H1 (cell line): Measurements from ENCODE around the gene RPS15. TPM values are rescaled to one million over a fixed set of nuclear protein-coding genes. Genes with fewer than 3 reads are reported as not detected.
A peak's percentile ranks its signal among the peaks of the same experiment; 100 is the strongest.

Experiments used
- CTCF ChIA-PET: fragments of 300-600 bp; sonication (Branson Sonifier 250); formaldehyde crosslinking; loops from one replicate; lab custom pipeline; 2021; ENCODE audit not compliant: partially characterized antibody; lab: Charles Lee
- POLR2A ChIA-PET: fragments of 300-600 bp; sonication (Branson Sonifier 250); formaldehyde crosslinking; loops from one replicate; lab custom pipeline; 2021; ENCODE audit warnings: inconsistent platforms; ENCODE audit not compliant: partially characterized antibody; lab: Charles Lee
- DNase-seq, 2 experiments: peaks; one replicate each; pipeline versions ENCODE4 v3.0.0 to v3.0.0-alpha.2; 2010 to 2022; ENCODE audit warnings: low spot score in 2 of 2, low read depth in 1 of 2, mixed read lengths in 1 of 2
- FAIRE-seq: peaks from 2 replicates; lab custom pipeline; 2011; peaks lifted over from hg19 to GRCh38; lab: Jason Lieb, UNC
- H2AFZ ChIP-seq: 2 replicates; pipeline ENCODE4 v1.8.1; 2012; ENCODE audit warnings: low read length, inconsistent platforms
- H2AK5ac ChIP-seq: 2 replicates; pipeline ENCODE4 v1.6.1; 2013; ENCODE audit warnings: low read depth, low read length
- H2BK120ac ChIP-seq: replicated peaks from 2 replicates; pipeline ENCODE3; 2013; ENCODE audit warnings: low read depth, low read length, inconsistent platforms
- H2BK12ac ChIP-seq: 2 replicates; pipeline ENCODE4 v1.6.1; 2013; ENCODE audit warnings: low read depth, low read length
- H2BK15ac ChIP-seq: 2 replicates; pipeline ENCODE4 v1.6.1; 2013; ENCODE audit warnings: low read length
- H2BK20ac ChIP-seq: 2 replicates; pipeline ENCODE4 v1.6.1; 2013; ENCODE audit warnings: low read length
- H2BK5ac ChIP-seq: 2 replicates; pipeline ENCODE4 v1.6.1; 2013; ENCODE audit warnings: low read depth, low read length
- H3K14ac ChIP-seq: 2 replicates; pipeline ENCODE4 v1.6.1; 2013; ENCODE audit warnings: inconsistent platforms; ENCODE audit not compliant: insufficient read length
- H3K18ac ChIP-seq: 2 replicates; pipeline ENCODE4 v1.6.1; 2013; ENCODE audit warnings: low read length; ENCODE audit errors: extremely low read depth
- H3K23ac ChIP-seq: 2 replicates; pipeline ENCODE4 v1.6.1; 2013; ENCODE audit warnings: inconsistent platforms; ENCODE audit not compliant: insufficient read length
- H3K23me2 ChIP-seq: 2 replicates; pipeline ENCODE4 v1.6.1; 2013; ENCODE audit warnings: low read depth, low read length
- H3K27ac ChIP-seq: 2 replicates; pipeline ENCODE4 v1.6.1; 2011; ENCODE audit warnings: low read depth, low read length, inconsistent platforms
- H3K27me3 ChIP-seq, 4 experiments: replicated peaks in 1 of 4; 1 replicate in 1 of 4; 2 replicates in 3 of 4; pipeline versions ENCODE4 v1.6.1 to v1.8.1; 2011 to 2013; ENCODE audit warnings: low read length in 3 of 4, mild to moderate bottlenecking in 3 of 4, inconsistent platforms in 2 of 4, mixed read lengths in 2 of 4, moderate library complexity in 1 of 4; ENCODE audit not compliant: control insufficient read depth in 3 of 4, insufficient read depth in 3 of 4; ENCODE audit errors: extremely low read depth in 1 of 4
- H3K36me3 ChIP-seq, 4 experiments: 2 replicates each; pipeline versions ENCODE4 v1.6.1 to v1.8.1; 2011 to 2013; ENCODE audit warnings: mild to moderate bottlenecking in 4 of 4, low read length in 3 of 4, moderate library complexity in 2 of 4, control low read depth in 1 of 4, inconsistent platforms in 1 of 4; ENCODE audit not compliant: insufficient read depth in 4 of 4, control insufficient read depth in 2 of 4
- H3K4ac ChIP-seq: replicated peaks from 2 replicates; pipeline ENCODE3; 2013; ENCODE audit warnings: low read length, low read depth, mixed read lengths, inconsistent platforms; ENCODE audit not compliant: insufficient read length
- H3K4me1 ChIP-seq, 4 experiments: replicated peaks in 1 of 4; 1 replicate in 1 of 4; 2 replicates in 3 of 4; pipeline versions ENCODE4 v1.6.1 to v1.8.1; 2011 to 2013; ENCODE audit warnings: low read length in 3 of 4, inconsistent platforms in 2 of 4, mixed read lengths in 1 of 4; ENCODE audit not compliant: insufficient read depth in 4 of 4, control insufficient read depth in 3 of 4
- H3K4me2 ChIP-seq, 2 experiments: 2 replicates each; pipeline versions ENCODE4 v1.6.1 to v1.8.1; 2011 to 2013; ENCODE audit warnings: low read depth in 2 of 2, low read length in 2 of 2, control low read depth in 1 of 2, inconsistent platforms in 1 of 2, mild to moderate bottlenecking in 1 of 2; ENCODE audit not compliant: insufficient read depth in 1 of 2
- H3K4me3 ChIP-seq, 4 experiments: fragments of 200-600, 300-600 bp in 1 of 4; sonication (generic), shearing (Covaris generic), sonication (Bioruptor Twin) in 1 of 4; 2 replicates each; pipeline versions ENCODE4 v1.5.1 to v1.8.1; 2011 to 2016; ENCODE audit warnings: low read length in 4 of 4, low read depth in 3 of 4, control low read depth in 2 of 4, inconsistent platforms in 2 of 4, mild to moderate bottlenecking in 2 of 4, mixed read lengths in 1 of 4, moderate library complexity in 1 of 4; ENCODE audit not compliant: insufficient read depth in 2 of 4; ENCODE audit errors: extremely low read depth in 1 of 4
- H3K56ac ChIP-seq: replicated peaks from 2 replicates; pipeline ENCODE3; 2013; ENCODE audit warnings: low read depth, mild to moderate bottlenecking, mixed read lengths, low read length, inconsistent platforms; ENCODE audit not compliant: insufficient read length
- H3K79me1 ChIP-seq: 2 replicates; pipeline ENCODE4 v1.6.1; 2013; ENCODE audit warnings: low read depth, low read length, control low read depth
- H3K79me2 ChIP-seq, 2 experiments: 2 replicates each; pipeline versions ENCODE4 v1.6.1 to v1.8.1; 2012 to 2013; ENCODE audit warnings: low read length in 2 of 2, mild to moderate bottlenecking in 2 of 2, inconsistent platforms in 1 of 2; ENCODE audit not compliant: insufficient read depth in 2 of 2, control insufficient read depth in 1 of 2
- H3K9ac ChIP-seq, 4 experiments: replicated peaks in 1 of 4; 1 replicate in 1 of 4; 2 replicates in 3 of 4; pipeline versions ENCODE4 v1.6.1 to v1.8.1; 2011 to 2013; ENCODE audit warnings: low read depth in 3 of 4, low read length in 3 of 4, control low read depth in 2 of 4, mild to moderate bottlenecking in 2 of 4, moderate library complexity in 2 of 4, inconsistent platforms in 1 of 4; ENCODE audit errors: extremely low read depth in 1 of 4
- H3K9me3 ChIP-seq, 2 experiments: 2 replicates each; pipeline versions ENCODE4 v1.6.1 to v1.8.1; 2012 to 2013; ENCODE audit warnings: mild to moderate bottlenecking in 2 of 2, moderate library complexity in 2 of 2, control low read depth in 1 of 2, inconsistent platforms in 1 of 2, low read depth in 1 of 2, low read length in 1 of 2, mixed read lengths in 1 of 2; ENCODE audit not compliant: insufficient read depth in 2 of 2
- H4K20me1 ChIP-seq, 2 experiments: replicated peaks in 1 of 2; 2 replicates each; pipeline versions ENCODE3 to v1.8.1; 2011 to 2013; ENCODE audit warnings: inconsistent platforms in 2 of 2, low read length in 2 of 2, mild to moderate bottlenecking in 1 of 2; ENCODE audit not compliant: insufficient read depth in 2 of 2, control insufficient read depth in 1 of 2
- H4K5ac ChIP-seq: 2 replicates; pipeline ENCODE4 v1.6.1; 2013; ENCODE audit warnings: low read length, low read depth, mixed read lengths, inconsistent platforms; ENCODE audit not compliant: insufficient read length
- H4K8ac ChIP-seq: 2 replicates; pipeline ENCODE4 v1.8.0; 2013; ENCODE audit warnings: mild to moderate bottlenecking, moderate library complexity, low read length, inconsistent platforms; ENCODE audit not compliant: insufficient read depth; ENCODE audit errors: extremely low read depth
- H4K91ac ChIP-seq: replicated peaks from 2 replicates; pipeline ENCODE3; 2013; ENCODE audit warnings: low read length, mixed read lengths, inconsistent platforms; ENCODE audit not compliant: insufficient read length
- BACH1 ChIP-seq: IDR thresholded peaks from 2 replicates; pipeline ENCODE4 v1.6.1; 2012; ENCODE audit warnings: low read length, improper control_type of control experiment
- CREB1 ChIP-seq: IDR thresholded peaks from 2 replicates; pipeline ENCODE4 v1.6.1; 2012; ENCODE audit warnings: inconsistent platforms
- EZH2 ChIP-seq: fragments of 200-600 bp; sonication (generic); IDR thresholded peaks from 2 replicates; pipeline ENCODE4 v1.7.1; 2012; ENCODE audit warnings: low read depth, mild to moderate bottlenecking, moderate library complexity, low read length, inconsistent platforms; ENCODE audit not compliant: severe bottlenecking
- FOSL1 ChIP-seq: IDR thresholded peaks from 2 replicates; pipeline ENCODE4 v1.6.1; 2011; ENCODE audit warnings: mild to moderate bottlenecking, low read depth, low read length, moderate library complexity; ENCODE audit not compliant: insufficient read depth
- RAD21 ChIP-seq, 2 experiments: IDR thresholded peaks in 1 of 2; conservative IDR thresholded peaks in 1 of 2; 2 replicates each; pipeline ENCODE4 v1.6.1; 2011; ENCODE audit warnings: low read depth in 2 of 2, low read length in 2 of 2, improper control_type of control experiment in 1 of 2, inconsistent platforms in 1 of 2, mild to moderate bottlenecking in 1 of 2, moderate library complexity in 1 of 2
- RBBP5 ChIP-seq: IDR thresholded peaks from 2 replicates; pipeline ENCODE4 v1.7.1; 2012; ENCODE audit warnings: low read depth, mild to moderate bottlenecking, inconsistent platforms, low read length, moderate library complexity, borderline replicate concordance
- RXRA ChIP-seq: IDR thresholded peaks from 2 replicates; pipeline ENCODE4 v1.6.1; 2011; ENCODE audit warnings: low read depth, mild to moderate bottlenecking, low read length, moderate library complexity; ENCODE audit not compliant: insufficient read depth
- SP4 ChIP-seq: IDR thresholded peaks from 2 replicates; pipeline ENCODE4 v1.6.1; 2012; ENCODE audit warnings: low read length, inconsistent platforms
- TAF1 ChIP-seq: IDR thresholded peaks from 2 replicates; pipeline ENCODE4 v1.6.1; 2011; ENCODE audit warnings: mild to moderate bottlenecking, low read depth, low read length
- TAF7 ChIP-seq: optimal IDR thresholded peaks from 2 replicates; pipeline ENCODE3; 2011; ENCODE audit warnings: low read depth, mild to moderate bottlenecking, inconsistent platforms, low read length, moderate library complexity, borderline replicate concordance
- TEAD4 ChIP-seq: IDR thresholded peaks from 2 replicates; pipeline ENCODE4 v1.6.1; 2012; ENCODE audit warnings: low read depth, low read length, inconsistent platforms, mixed read lengths
- WGBS, 2 experiments: shearing (Covaris generic) in 1 of 2; methylation state at CpG; one replicate each; pipeline versions ENCODE4 v1.1.6 to v1.1.7; 2013 to 2015; ENCODE audit warnings: low lambda C conversion rate in 2 of 2, mixed read lengths in 2 of 2, inconsistent platforms in 1 of 2, low coverage in 1 of 2, missing lambda C conversion rate in 1 of 2; ENCODE audit not compliant: insufficient replicate concordance in 2 of 2, insufficient coverage in 1 of 2, insufficient read length in 1 of 2; ENCODE audit errors: extremely low coverage in 1 of 2, missing lambda C conversion rate in 1 of 2; 5-methylcytosine and 5-hydroxymethylcytosine counted together
- polyA plus RNA-seq, 7 experiments: library from polyadenylated mRNA; depleted of rRNA in 3 of 7; stranded (reverse) in 5 of 7; unstranded in 2 of 7; fragments of >200 nt in 5 of 7; fragments of 200-250 nt in 2 of 7; gene quantifications; 1 replicate in 5 of 7; 2 replicates in 1 of 7; 4 replicates in 1 of 7; pipeline versions ENCODE4 v1.2.1 to v1.2.3, GENCODE V29; 2011 to 2013; ENCODE audit warnings: missing spikeins in 2 of 7, mixed read lengths in 2 of 7
- total RNA-seq: library from RNA; stranded (reverse); fragmentation: NEBNext Ultra II Directional; extraction: Animal tissue kit (Norgen Biotek cat#: 25700); gene quantifications from 2 replicates; pipeline ENCODE4 v1.2.1, GENCODE V29; 2021
- TF ChIP-seq, protein P1 (sequence below): IDR thresholded peaks from 2 replicates; pipeline ENCODE4 v1.6.1; 2012; ENCODE audit warnings: inconsistent platforms

Gene RPS15
- total and polyA plus RNA-seq, 2 of the 8 experiments (the other 6 are each of a cell fraction or from before 2014, with no cell fraction given) = 1,562 to 3,890 TPM

DNA sequence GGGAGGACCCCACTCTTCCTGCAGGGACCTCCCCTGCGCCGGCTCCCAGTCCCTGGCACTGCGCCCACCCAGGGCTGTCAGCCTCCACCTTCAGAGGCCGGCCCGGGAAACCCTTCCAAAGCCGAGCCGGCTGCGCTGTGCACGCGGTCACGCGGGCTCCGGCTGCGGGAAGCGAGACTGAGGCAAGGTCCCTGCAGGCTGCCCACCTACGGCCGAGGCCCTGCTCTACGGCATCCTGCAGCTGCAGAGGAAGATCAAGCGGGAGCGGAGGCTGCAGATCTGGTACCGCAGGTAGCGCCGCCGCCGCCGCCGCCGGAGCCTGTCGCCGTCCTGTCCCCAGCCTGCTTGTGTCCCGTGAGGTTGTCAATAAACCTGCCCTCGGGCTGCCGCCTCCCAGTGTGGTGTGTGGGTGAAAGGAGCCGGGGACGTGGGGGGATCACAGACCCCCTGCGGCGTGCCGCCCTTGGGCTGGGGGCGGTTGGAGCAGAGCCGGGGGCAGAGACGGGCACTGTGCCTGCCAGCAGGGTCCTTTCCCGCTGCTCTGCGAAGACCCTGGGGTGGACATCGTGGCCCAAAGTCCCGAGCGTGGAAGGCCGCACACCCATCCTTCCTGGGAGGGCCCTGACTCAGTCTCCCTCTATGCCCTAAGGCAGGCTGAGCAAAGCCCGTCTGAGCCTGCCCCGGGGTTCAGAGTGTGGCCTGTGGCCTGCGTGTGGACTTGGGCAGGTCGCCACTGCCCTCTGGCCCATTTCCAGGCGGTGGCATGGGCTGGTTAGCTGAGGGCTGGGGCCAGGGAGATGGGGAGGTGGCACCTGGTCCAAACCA is 42.8 kb upstream of the RPS15 start:
- Histone ChIP-seq H3K14ac (no peak overlapping the region), H3K27ac (no peak overlapping the region)
- TF ChIP-seq CREB1 (no peak), RBBP5 (no peak), TAF1 (no peak), EZH2 (no peak), SP4 (no peak), BACH1 (no peak), RAD21 (IDR thresholded peaks at IDR 0.05 in 1 of 2, conservative IDR thresholded peaks at IDR 0.05 in 1 of 2; ENCODE audit: low read depth in 2 of 2, low read length in 2 of 2) (no peak), TAF7 (no peak), RXRA (no peak), TEAD4 (no peak), FOSL1 (no peak)
- TF ChIP-seq, protein P1, sequence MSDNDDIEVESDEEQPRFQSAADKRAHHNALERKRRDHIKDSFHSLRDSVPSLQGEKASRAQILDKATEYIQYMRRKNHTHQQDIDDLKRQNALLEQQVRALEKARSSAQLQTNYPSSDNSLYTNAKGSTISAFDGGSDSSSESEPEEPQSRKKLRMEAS = no peak

More for the DNA sequence above, 42.8 kb upstream of the RPS15 start:
- no peaks in the 10 kb centered on the region; the same call in 1 of the 2 replicates for H3K79me1 ChIP-seq
- CTCF ChIA-PET = interaction anchor here (0.5 to 0.8 kb wide), 2 partner anchors 8 to 18 kb away, joined by 3 to 4 read pairs; no protein-coding TSS in a partner anchor
- WGBS, 2 experiments = 95% methylated on average over 37 of the region's 52 CpGs; no CpG with 5 or more reads in 1 of the 2 experiments
- peaks cover 4 to 6% of the 10 kb centered on the region in 2 experiments for H4K20me1 ChIP-seq
- H3K18ac ChIP-seq = no peak overlapping the region
- H2AK5ac ChIP-seq = no peak overlapping the region; the same call in 1 of the 2 replicates
- no peak overlapping the region for H4K91ac ChIP-seq
- FAIRE-seq (no peak), DNase-seq (no peak)
- no peaks in the 10 kb centered on the region for H3K79me2 ChIP-seq
- no peak overlapping the region for H2BK5ac ChIP-seq
- H3K56ac ChIP-seq = peak overlapping the region; percentile 16
- no peak overlapping the region for H2BK12ac ChIP-seq
- no peak overlapping the region for H4K8ac ChIP-seq
- no peak overlapping the region for H3K4ac ChIP-seq
- H2BK120ac ChIP-seq = no peak overlapping the region
- H2BK15ac ChIP-seq = no peak overlapping the region
- no peak overlapping the region for H3K4me3 ChIP-seq
- no peak overlapping the region for H2AFZ ChIP-seq
- no peak overlapping the region for H2BK20ac ChIP-seq
- POLR2A ChIA-PET = interaction anchor here (1.3 to 1.9 kb wide), 5 partner anchors 8 to 126 kb away, joined by 3 to 7 read pairs (median 5); partner anchors contain the start of gene CIRBP
- no peak overlapping the region for H4K5ac ChIP-seq
- no peak overlapping the region for H3K4me2 ChIP-seq
- H3K9ac ChIP-seq = no peak overlapping the region
- H3K27me3 ChIP-seq = no peaks in the 10 kb centered on the region; a peak in 1 of 7 replicates
- H3K9me3 ChIP-seq = no peaks in the 10 kb centered on the region
- H3K23ac ChIP-seq = no peak overlapping the region
- peaks cover 0 to 7% (median 0%) of the 10 kb centered on the region in 4 experiments; a peak in 2 of 7 replicates for H3K4me1 ChIP-seq
- H3K36me3 ChIP-seq = peaks cover 0 to 11% (median 5%) of the 10 kb centered on the region in 4 experiments; a peak in 4 of 8 replicates
- H3K23me2 ChIP-seq = no peaks in the 10 kb centered on the region
